ENCODE measurements around the gene UBA1.
A peak's percentile ranks its signal among the peaks of the same experiment; 100 is the strongest.

UBA1 gene

DNA sequence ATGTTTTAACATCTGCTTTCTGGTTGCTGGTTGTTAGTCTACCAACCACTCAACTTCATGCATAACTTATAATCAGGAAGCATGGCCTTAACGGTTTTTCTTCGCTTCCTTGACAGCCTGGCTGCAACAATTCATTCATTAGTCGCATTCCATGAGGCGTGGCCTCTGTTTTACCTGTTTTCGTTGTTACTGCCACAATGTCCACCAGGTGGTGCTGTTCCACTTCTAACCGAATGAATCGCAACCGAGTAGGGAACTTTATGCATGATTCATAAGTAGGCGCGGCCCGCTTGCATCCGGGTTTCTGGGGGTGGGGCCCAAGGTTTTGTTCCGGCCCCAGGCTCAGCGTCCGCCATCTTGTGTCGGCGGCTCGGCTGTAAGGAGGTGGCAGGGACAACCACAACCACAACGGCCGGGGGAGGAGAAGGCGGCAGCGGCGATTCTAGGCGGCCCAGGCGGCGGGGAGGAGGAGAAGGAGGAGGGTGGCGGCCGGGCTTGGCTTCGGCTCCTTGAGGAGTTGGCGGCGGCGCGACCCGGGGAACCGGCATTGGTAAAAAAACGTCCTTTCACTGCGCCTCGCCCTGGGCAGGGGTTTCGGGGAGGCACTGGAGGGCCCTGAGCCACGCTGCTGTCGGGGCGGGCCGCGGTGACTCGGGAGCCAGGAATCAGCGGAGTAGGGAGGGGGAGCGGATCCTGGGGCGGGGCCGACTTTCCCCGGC lies at the start of gene UBA1:
Gene UBA1 (plus strand): TSS at position 355 of the 719 bp plus-strand sequence. CDS start 4,974 bp downstream, outside the sequence.
- peak; percentile 98 for DNase-seq

DNA sequence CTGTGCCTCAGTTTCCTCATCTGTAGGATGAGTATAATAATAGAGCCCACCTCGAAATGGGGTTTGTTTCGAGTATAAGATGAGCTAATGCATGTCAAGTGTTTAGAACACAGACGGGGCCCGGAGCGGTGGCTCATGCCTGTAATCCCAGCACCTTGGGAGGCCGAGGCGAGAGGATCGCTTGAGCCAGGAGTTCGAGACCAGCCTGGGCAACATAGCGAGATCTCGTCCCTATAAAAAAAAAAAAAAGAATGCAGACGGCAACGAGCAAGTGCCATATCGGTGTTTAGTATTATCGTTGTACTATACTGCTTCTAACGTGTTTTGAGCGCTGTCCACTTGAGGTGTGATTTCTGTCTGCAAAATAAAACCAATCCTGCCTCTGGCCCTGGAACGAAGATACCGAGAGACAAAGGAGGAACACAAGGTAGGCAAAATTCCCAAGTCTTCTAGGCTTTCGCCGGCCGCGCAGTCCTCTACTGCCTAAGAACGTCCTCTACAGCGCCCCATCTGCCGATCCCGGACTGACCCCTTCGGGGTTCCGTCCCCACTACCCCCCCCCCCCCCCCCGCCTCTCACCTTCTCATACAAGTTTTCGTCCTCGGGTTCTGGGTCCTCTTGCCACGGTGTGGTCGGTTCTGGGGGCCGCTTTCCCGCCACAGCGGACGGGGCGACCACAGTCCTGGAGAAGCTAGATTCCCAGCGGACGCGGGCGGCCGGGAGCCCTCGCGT lies 49.6 kb upstream of the UBA1 start:
- peak; percentile 65 for DNase-seq

GRCh38 chrX:47144626-47145394 lies 48.8 kb upstream of the UBA1 start, which contains the start of the genes NDUFB11 and RBM10:
Gene NDUFB11, minus strand, starts transcription at chrX:47144702. Its CDS starts 23 bp downstream, at chrX:47144679.
Gene RBM10, plus strand, starts transcription at chrX:47145221. Its CDS starts 2,261 bp downstream, at chrX:47147482.
- DNase-seq: peak; percentile 89

DNA sequence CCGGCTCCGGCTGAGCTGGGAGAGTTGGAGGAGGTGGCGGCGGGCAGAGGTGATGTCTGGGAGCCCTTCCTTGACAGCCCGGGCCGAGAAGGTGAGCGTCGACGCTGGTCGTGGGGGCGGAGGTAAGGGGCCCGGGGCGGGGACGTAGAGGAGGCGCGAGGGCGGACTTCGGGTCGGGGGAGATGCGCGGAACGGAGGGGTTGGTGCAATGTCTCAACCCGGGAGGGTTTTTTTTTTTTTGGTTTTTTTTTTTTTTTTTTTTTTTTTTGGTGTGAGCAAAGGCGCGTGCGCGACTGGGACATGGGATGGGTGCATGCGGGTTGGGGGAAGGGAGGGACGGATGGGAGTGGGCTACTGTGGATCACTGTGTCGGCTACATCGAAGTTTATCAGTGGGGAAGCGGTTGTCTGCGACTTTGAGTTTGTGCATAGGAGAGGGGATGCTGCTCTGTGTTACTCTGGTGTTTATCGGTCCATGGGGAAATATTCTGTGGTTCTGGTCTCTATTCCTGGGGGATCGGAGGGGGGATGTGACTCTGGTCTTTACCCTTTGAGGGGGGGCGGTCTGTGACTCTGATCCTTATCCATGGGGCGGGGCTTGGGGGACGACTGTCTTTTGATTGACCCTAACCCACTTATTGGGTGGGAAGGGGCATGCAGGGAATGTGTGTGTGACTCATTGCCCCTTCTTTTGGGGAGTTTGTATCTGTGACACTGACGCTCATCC lies 48.1 kb upstream of the UBA1 start:
- DNase-seq: peak; percentile 61

DNA sequence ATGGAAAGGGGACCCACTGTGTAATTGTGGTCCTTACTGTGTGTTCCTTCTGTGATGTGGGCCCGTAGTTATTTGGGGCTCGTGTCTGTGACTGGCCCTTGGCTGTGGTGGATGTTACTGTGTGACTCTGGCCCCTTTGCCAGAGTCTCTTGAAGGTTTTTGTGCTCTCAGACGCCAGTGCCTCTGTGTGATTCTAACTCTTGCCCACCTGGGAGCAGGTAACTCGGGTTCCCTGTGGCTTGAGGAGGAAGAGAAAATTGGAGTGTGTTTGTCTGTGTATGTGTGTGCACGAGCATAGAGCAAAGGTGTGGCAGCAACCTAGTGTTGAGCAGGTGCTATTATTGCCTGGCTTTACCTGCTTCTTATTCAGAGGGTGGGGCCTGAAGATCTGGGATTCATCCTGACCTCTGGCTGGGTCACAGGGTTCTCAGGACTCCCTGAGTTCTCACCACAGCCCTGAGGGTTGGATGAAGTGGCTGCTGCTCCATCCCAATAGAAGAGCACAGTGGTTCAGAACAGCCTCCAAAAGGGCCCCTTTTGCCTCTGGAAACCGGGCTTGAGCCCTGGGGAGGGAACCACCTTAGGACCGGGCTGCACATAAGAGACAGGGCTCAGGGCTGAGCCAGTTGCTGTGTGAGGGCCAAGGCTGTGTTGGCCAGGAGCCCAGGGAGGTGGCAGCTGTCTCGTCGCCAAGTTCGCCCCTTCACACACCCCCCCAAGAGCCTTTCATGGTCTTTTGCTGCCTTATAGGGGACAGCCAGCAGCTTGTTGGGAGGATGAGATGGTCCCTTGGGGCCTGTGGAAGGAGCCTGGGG lies 47.3 kb upstream of the UBA1 start:
- DNase-seq: no peak

GRCh38 chrX:47146936-47147859 lies 46.4 kb upstream of the UBA1 start:
- no peak for DNase-seq

DNA sequence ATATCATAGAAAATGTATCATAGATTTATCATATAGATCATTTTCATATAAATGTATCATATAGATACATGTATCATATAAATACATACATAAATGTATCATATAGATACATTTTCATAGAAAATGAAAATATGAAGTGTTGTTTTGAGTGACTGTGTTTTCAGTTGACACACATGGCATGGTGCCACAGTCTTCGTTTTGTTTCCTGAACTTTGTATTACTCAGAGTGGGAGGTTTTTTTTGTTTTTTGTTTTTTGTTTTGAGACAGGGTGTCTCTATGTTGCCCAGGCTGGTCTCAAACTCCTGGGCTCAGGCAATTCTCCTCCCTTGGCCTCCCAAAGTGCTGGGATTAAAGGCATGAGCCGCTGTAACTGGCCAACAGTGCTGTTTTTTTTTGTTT lies 44.7 kb upstream of the UBA1 start:
- DNase-seq: no peak

DNA sequence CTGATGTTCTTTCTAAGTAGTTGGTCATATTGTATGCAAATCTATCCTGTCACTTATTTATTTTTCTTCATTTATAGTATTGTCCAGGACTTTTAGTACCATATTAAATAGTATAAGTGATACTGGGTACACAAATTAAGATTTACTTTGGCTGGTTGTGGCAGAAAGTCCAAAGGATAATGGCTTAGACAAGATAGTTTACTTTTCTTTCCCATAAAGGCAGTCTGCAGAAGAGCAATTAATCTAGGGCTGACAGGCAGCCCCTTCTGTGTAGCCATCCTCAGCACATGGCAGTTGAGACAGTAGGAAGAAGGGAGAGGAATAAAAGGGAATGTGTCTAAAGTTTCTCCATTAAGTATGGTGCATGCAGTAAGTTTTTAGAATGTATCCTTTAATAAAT lies 42.2 kb upstream of the UBA1 start:
- DNase-seq: no peak

DNA sequence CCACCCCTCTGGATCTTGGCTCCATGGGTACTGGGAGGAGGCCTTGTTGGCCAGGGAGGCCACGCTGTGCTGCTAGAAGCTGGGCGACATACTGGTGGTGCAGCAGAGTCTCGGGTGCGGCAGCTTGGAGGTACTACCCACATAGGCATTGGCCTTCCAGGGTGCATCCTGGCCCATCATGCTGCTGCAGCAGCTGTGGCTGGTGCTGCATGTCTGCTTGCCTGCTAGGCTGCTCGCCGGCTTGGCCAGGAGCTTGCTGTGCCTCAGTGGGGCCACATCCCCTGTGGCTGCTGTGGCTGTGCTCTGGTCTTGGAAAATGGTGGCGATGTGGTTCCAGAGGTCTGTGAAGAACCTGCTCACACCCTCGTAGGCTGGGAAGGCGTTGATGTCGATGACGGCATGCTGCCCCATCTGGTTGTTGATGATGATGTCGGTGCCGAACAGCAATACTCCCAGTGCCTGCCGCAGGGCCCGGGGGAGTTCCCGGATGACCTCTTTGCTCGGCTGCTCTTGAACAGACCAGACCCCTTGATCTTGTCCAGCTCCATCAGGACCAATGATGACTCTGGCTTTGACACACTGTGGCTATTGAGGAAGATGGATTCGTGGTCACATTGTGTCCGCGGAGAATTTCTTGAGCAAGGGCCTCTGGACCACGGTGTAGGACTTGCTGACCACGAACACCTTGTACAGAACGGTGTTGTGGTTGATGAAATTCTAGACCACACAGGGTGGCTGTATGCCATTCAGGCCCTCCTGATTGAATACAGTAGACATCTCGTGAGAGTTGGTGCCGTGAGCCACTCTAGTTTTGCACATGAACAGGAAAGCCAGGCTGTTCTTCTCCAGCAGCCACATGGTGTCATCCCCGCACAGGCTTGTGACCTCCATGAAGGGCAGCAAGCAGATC lies 36.8 kb upstream of the UBA1 start:
- DNase-seq: no peak

DNA sequence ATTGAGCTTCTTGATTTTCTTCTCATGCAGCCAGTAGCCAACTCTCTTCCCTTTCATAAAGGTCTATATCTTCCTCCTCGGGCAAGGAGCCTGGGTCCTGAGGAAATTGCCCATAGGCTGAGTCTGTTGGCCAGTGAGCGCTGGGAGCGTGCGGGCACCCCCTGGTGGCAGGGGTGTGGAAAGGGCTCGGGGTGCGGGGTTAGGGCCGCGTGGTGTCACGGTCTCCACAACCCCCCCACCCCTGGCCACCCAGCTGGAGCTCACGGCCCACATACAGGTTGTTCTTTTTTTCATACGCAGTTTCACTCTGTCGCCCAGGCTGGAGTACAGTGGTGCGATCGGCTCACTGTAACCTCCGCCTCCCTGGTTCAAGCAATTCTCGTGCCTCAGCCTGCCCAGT lies 35.5 kb upstream of the UBA1 start:
- DNase-seq: no peak

DNA sequence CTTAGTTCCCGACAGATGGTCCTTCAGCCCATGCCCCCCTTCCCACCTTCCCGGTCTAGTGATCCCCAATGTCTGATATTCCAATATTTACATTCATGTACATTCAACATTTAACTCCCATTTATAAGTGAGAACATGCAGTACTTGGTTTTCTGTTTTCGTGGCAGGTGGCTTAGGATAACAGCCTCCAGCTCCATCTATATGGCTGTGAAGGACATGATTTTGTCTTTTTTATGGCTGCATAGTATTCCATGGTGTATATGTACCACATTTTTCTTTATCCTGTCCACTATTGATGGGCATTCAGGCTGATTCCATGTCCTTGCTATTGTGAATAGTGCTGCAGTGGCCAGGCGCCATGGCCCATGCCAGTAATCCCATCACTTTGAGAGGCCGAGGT lies 34.8 kb upstream of the UBA1 start:
- DNase-seq: no peak

DNA sequence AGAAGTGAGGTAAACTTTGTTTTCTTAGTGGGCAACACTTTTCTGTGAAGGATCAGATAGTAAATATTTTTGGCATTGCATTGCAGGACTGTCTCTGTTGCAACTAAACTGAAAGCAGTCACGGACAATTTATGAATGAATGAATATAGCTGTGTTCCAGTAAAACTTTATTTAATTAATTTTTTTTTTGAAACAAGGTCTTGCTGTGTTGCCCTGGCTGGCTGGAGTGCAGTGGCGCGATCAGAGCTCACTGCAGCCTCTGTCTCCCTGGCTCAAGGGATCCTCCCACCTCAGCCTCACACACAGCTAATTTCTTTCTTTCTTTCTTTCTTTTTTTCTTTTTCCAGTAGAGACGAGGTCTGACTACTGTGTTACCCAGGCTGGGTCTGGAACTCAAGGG lies 32.8 kb upstream of the UBA1 start:
- DNase-seq: no peak

DNA sequence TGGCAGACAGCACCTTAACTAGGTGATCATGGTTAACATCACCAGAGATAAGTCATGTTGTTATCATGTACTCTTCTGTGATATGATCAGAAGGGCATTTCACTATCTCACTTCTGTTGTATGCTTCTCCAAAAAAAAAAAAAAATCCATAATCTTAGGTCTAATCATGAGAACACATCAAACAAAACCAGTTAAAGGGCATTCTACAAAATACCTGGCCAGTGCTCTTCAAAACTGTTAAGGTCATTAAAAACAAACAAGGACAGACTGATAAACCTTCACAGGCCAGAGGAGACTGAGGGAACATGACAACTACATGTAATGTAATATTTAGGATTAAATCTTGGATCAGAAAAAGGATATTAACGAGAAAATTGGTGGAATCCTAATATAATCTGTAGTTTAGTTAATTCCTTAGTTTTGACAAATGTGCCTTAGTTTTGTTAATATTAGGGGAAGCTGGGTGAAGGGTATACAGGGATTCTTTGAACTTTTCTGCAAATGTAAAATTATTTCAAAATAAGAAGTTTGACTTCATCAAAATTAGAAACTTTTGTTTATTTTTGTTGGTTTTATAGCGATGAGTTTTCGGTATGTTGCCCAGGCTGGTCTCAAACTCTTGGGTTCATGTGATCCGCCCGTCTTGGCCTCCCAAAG lies 30.6 kb upstream of the UBA1 start:
- DNase-seq: no peak

DNA sequence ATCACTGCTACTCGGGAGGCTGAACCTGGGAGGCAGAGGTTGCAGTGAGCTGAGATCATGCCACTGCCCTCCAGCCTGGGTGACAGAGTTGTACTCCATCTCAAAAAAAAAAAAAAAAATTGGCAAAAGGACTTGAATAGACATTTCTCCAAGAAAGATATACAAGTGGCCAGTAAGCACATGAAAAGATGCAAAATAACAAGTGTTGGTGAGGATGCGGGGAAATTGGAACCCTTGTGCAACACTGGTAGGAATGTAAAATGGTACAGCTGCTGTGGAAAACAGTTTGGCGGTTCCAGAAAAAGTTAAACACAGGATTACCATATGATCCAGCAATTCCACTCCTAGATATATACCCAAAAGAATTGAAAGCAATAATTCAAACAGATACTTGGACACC lies 29.2 kb upstream of the UBA1 start:
- DNase-seq: no peak

DNA sequence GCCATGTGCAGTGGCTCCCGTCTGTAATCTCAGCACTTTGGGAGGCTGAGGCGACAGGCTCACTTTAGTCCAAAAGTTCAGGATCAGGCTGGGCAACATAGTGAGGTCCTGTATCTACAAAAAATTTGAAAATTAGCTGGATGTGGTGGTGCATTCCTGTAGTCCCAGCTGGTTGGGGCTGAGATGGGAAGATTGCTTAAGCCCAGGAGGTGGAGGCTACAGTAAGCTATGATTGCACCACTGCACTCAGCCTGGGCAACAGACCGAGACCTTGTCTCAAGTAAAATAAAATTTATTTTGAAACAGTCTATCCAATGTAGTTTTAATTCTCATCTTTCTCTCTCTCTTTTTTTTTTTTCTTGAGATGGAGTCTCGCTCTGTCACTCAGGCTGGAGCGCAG lies 27.5 kb upstream of the UBA1 start:
- no peak for DNase-seq

DNA sequence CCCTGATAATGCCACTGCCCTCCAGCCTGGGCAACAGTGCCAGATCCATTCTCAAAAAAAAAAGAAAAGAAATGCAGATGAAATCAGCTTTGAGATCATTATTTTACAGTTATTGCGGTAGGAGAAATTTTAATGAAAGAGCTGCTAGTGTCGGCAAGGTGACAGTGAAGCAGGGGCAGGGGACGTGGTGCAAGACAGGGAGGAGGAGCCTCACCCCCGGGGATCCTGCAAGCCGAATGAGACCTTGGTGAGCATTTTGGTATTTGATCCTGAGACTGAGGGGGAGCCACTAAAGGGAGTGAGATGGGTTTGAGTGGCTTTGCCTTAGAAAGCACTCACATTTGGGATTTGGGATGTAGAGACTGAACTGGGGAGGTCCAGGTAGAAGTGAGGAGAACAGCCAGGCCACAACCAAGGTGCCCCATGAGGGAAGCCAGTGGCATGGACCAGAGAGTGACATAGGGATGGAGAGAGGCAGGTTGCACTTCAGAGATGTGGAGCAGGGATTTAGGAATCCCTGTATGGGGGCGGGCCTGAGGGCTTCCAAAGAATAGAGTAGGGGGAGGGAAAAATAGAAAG lies 25.0 kb upstream of the UBA1 start:
- no peak for DNase-seq

DNA sequence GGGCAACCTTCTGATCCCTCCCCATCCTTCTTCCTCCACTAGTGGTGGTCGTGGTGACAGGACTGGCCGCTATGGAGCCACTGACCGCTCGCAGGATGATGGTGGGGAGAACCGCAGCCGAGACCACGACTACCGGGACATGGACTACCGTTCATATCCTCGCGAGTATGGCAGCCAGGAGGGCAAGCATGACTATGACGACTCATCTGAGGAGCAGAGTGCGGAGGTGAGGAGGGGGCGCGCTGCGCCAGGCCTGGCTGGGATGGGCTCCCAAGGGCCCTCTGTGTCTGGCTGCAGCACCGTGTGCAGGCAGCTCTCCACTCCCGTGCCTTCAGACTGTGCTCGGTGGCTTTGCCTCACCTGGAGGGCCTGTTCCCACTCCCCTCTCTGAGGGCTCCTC lies 24.4 kb upstream of the UBA1 start:
- DNase-seq: no peak

GRCh38 chrX:47169726-47170515 lies 23.7 kb upstream of the UBA1 start:
- no peak for DNase-seq
